Thyroid gland (tissue), 4 donors: ENCODE measurements around the gene S100A3. TPM values are rescaled to one million over a fixed set of nuclear protein-coding genes. Genes with fewer than 3 reads are reported as not detected.

Experiments used
- DNase-seq, 2 donors: peaks; one replicate each; pipeline ENCODE4 v3.0.0-alpha.2; 2019
- H3K27ac ChIP-seq, 3 donors: fragments of 200-600 bp; sonication (generic); 1 replicate in 2 of 3; 2 replicates in 1 of 3; pipeline ENCODE4 v1.5.1; 2016 to 2019; ENCODE audit warnings: mild to moderate bottlenecking in 1 of 3, moderate library complexity in 1 of 3
- H3K27me3 ChIP-seq: fragments of 200-600 bp; sonication (generic); one replicate; pipeline ENCODE4 v1.5.1; 2019
- H3K36me3 ChIP-seq, 2 donors: fragments of 200-600 bp; sonication (generic); one replicate each; pipeline ENCODE4 v1.5.1; 2016 to 2019
- H3K4me1 ChIP-seq, 2 donors: fragments of 200-600 bp; sonication (generic); one replicate each; pipeline ENCODE4 v1.5.1; 2017 to 2019
- H3K4me3 ChIP-seq, 3 donors: fragments of 200-600 bp; sonication (generic); replicated peaks in 1 of 3; 1 replicate in 2 of 3; 2 replicates in 1 of 3; pipeline ENCODE4 v1.5.1; 2016; ENCODE audit warnings: mild to moderate bottlenecking in 1 of 3
- H3K9me3 ChIP-seq: fragments of 200-600 bp; sonication (generic); one replicate; pipeline ENCODE4 v1.5.1; 2017
- CTCF ChIP-seq, 6 experiments: fragments of 200-600 bp in 3 of 6; fragments of 450-650 bp in 3 of 6; sonication (generic) in 3 of 6; IDR thresholded peaks; one replicate each; pipeline ENCODE4 v1.5.1; 2016 to 2019; ENCODE audit warnings: antibody characterized with exemption in 6 of 6, mild to moderate bottlenecking in 2 of 6, inconsistent platforms in 1 of 6, moderate library complexity in 1 of 6
- POLR2A ChIP-seq, 2 donors: fragments of 450-650 bp; IDR thresholded peaks; one replicate each; pipeline ENCODE4 v1.6.1; 2017; ENCODE audit warnings: antibody characterized with exemption in 2 of 2, mild to moderate bottlenecking in 2 of 2, moderate library complexity in 1 of 2
- WGBS, 2 donors: methylation state at CpG; one replicate each; pipeline ENCODE4 v1.1.5; 2017; 5-methylcytosine and 5-hydroxymethylcytosine counted together
- intact Hi-C: fragments of 100-400 bp; cut with DNase I; formaldehyde crosslinking; loops from one replicate; pipeline ENCODE4 v1.15.1; 2023
- total RNA-seq, 4 donors: library from RNA; depleted of rRNA; stranded (reverse); fragments of >200 nt; gene quantifications; one replicate each; pipeline ENCODE4 v1.2.3, GENCODE V29; 2016

The S100A3 gene
- total RNA-seq, 4 donors from 2014 or later: 0.83 to 1.7 TPM; not detected in 2

DNA sequence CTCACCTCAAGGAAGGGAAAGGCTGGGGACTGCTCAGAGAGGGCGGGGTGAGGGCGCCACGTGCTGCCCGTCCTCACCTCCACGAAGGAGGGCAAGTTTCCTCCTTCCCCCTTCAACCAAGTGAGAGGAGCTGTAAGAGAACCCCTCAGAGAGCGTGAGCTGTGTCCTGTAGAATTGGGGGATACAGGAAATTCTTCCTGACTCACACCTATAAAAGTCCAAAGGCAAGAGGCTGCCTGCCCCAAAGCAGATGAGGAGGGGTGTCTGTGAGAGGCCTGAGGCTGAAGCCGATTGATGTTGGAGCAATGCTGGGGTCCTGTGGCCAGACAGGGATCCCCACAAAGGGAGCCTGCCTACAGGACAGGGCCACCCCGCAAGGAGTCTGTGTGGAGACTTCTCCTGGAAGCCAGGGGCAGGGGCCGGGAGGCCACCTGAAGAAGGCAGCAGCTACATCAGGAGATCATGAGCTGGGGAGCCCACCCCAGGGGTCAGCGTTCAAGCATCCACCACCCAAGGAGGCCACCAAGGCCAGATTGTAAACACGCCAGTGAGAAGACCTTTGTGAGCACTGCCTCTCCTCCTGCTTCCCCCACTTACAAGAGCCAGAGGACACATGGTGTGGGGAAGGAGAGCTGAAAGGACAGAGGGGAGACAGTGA, 41.0 kb downstream of the S100A3 start:
- peaks cover 6 to 16% of the 10 kb centered on the region in 2 donors for H3K4me1 ChIP-seq
- WGBS, 2 donors: 84 to 85% methylated on average over 11 of the region's 11 CpGs
- TF ChIP-seq CTCF (IDR thresholded peaks at IDR 0.05) (no peak), POLR2A (IDR thresholded peaks at IDR 0.05) (no peak)
- no peaks in the 10 kb centered on the region for H3K9me3 ChIP-seq
- H3K27me3 ChIP-seq: no peaks in the 10 kb centered on the region
- intact Hi-C loops: no loop called here
- DNase-seq: no peak
- peak overlapping the region in 1 of 3 donors; percentile 67 for H3K27ac ChIP-seq
- H3K4me3 ChIP-seq: no peak overlapping the region
- no peaks in the 10 kb centered on the region for H3K36me3 ChIP-seq

GRCh38 chr1:153506831-153507413, 42.1 kb downstream of the S100A3 start:
- TF ChIP-seq CTCF (IDR thresholded peaks at IDR 0.05) (no peak), POLR2A (IDR thresholded peaks at IDR 0.05) (no peak)
- Histone ChIP-seq H3K27ac (peak overlapping the region; percentile 27 to 67 (median 61)), H3K4me1 (peaks cover 6 to 16% of the 10 kb centered on the region in 2 donors), H3K27me3 (no peaks in the 10 kb centered on the region), H3K36me3 (no peaks in the 10 kb centered on the region), H3K9me3 (no peaks in the 10 kb centered on the region), H3K4me3 (no peak overlapping the region)
- 53 to 63% methylated on average over 6 to 7 of the region's 7 CpGs for WGBS, 2 donors
- intact Hi-C loops: no loop called here
- DNase-seq: peak; percentile 69 to 85

DNA sequence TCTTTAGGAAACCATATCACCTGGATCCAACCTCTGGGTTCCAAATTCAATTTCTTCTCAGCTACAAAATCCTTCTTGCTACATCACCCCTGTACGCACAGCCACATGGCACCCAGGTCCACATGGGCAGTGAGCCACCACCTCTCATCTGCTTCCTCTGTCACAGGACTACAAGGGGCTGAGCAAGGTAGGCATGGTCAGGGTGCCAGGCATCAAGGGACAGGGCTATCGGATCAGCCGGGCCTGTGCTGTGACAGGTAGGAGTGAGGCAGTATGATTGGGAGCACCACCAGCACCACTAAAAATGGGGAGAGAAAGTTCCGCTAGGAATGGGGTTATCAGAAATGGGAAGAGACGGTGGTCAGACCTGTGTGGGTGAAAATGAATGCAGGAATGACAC, 42.7 kb downstream of the S100A3 start:
- Histone ChIP-seq H3K4me3 (no peak overlapping the region), H3K9me3 (no peaks in the 10 kb centered on the region), H3K4me1 (peaks cover 6 to 16% of the 10 kb centered on the region in 2 donors), H3K27me3 (no peaks in the 10 kb centered on the region), H3K27ac (peak overlapping the region in 2 of 3 donors; percentile 61 to 67), H3K36me3 (no peaks in the 10 kb centered on the region)
- WGBS, 2 donors: 90 to 91% methylated on average over 5 of the region's 5 CpGs
- DNase-seq: no peak
- TF ChIP-seq POLR2A (IDR thresholded peaks at IDR 0.05) (no peak), CTCF (IDR thresholded peaks at IDR 0.05) (no peak)
- intact Hi-C loops: no loop called here

DNA sequence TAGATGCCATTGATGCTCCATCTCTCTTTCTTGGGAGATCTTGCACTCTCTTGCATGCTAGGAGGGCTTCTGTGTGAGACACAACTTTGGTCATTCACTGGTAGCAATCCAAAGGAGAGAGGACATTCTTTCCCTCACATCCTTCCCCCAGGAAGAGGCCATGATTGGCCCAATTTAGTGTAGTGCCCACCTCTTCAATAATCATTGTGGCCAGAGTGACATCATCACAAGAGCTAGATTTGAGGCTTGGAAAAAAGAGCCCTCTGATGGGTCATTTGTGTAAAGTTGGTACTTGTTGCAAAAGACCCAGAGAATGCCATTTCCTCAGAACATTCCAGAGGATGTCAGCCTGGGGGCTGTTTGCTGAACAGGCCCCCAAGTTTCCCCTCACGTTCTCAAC, 43.5 kb downstream of the S100A3 start:
- no peaks in the 10 kb centered on the region for H3K9me3 ChIP-seq
- no peak overlapping the region for H3K27ac ChIP-seq
- H3K4me3 ChIP-seq: no peak overlapping the region
- H3K4me1 ChIP-seq: peaks cover 6 to 16% of the 10 kb centered on the region in 2 donors
- intact Hi-C loops: no loop called here
- no peak for TF ChIP-seq CTCF (IDR thresholded peaks at IDR 0.05)
- no peak for TF ChIP-seq POLR2A (IDR thresholded peaks at IDR 0.05)
- no peak for DNase-seq
- no peaks in the 10 kb centered on the region for H3K36me3 ChIP-seq
- no peaks in the 10 kb centered on the region for H3K27me3 ChIP-seq
- 91 to 96% methylated on average over 1 of the region's 1 CpG for WGBS, 2 donors

- peaks cover 6 to 16% of the 10 kb centered on the region in 2 donors for H3K4me1 ChIP-seq
- intact Hi-C loops: no loop called here
- no peaks in the 10 kb centered on the region for H3K36me3 ChIP-seq
- 85% methylated on average over 3 of the region's 3 CpGs for WGBS, 2 donors
- TF ChIP-seq CTCF (IDR thresholded peaks at IDR 0.05): no peak
- no peak for TF ChIP-seq POLR2A (IDR thresholded peaks at IDR 0.05)
- no peak overlapping the region for H3K4me3 ChIP-seq
- H3K9me3 ChIP-seq: no peaks in the 10 kb centered on the region
- H3K27ac ChIP-seq: no peak overlapping the region
- DNase-seq: no peak
- no peaks in the 10 kb centered on the region for H3K27me3 ChIP-seq
These were observed 45.3 kb downstream of the S100A3 start for GRCh38 chr1:153503766-153504165.
